Activated CD4-positive, alpha-beta T cell treated with anti-CD3 and anti-CD28 coated beads for 36 hours (primary cell): ENCODE data around the gene FLRT3. TPM values are rescaled to one million over a fixed set of nuclear protein-coding genes. Genes with fewer than 3 reads are reported as not detected.

Source experiments
- ATAC-seq: fragments of 200-7000 bp; cut with Tn5 transposase; one replicate; pipeline ENCODE4 v1.10.0; 2021; ENCODE audit warnings: mild to moderate bottlenecking, moderate library complexity
- CTCF ChIA-PET: fragments of 350-600 bp; sonication (Branson Sonifier 250); formaldehyde crosslinking; loops from one replicate; lab custom pipeline; 2021; ENCODE audit warnings: antibody characterized with exemption; lab: Charles Lee
- POLR2A ChIA-PET: fragments of 350-600 bp; sonication (Branson Sonifier 250); formaldehyde crosslinking; loops from one replicate; lab custom pipeline; 2021; ENCODE audit warnings: antibody characterized with exemption, inconsistent platforms; lab: Charles Lee
- DNase-seq: peaks from one replicate; pipeline ENCODE4 v3.0.0-alpha.2; 2020
- H3K27ac Mint-ChIP-seq: one replicate; pipeline ENCODE4 v1.8.0; 2021; ENCODE audit warnings: mixed read lengths
- H3K27me3 Mint-ChIP-seq: one replicate; pipeline ENCODE4 v1.8.0; 2021; ENCODE audit warnings: mixed read lengths
- H3K36me3 Mint-ChIP-seq: one replicate; pipeline ENCODE4 v1.8.0; 2021; ENCODE audit warnings: low read depth, mixed read lengths
- H3K4me1 Mint-ChIP-seq: one replicate; pipeline ENCODE4 v1.8.0; 2021; ENCODE audit warnings: mixed read lengths
- H3K4me3 Mint-ChIP-seq: one replicate; pipeline ENCODE4 v1.8.0; 2021; ENCODE audit warnings: mild to moderate bottlenecking, moderate library complexity, mixed read lengths
- H3K9me3 Mint-ChIP-seq: one replicate; pipeline ENCODE4 v1.8.0; 2021; ENCODE audit warnings: low read depth, mixed read lengths
- intact Hi-C, 2 experiments: fragments of 100-400 bp; cut with DNase I in 1 of 2; cut with micrococcal nuclease in 1 of 2; formaldehyde crosslinking; loops; one replicate each; pipeline versions ENCODE4 v1.14.2 to v1.15.1; 2022 to 2024; cut with DNase I, micrococcal nuclease
- total RNA-seq, 2 experiments: library from RNA; stranded (reverse); gene quantifications; one replicate each; pipeline ENCODE4 v1.2.3, GENCODE V29; 2021

Gene FLRT3
- total RNA-seq, 2 experiments from 2014 or later, result not detected

DNA sequence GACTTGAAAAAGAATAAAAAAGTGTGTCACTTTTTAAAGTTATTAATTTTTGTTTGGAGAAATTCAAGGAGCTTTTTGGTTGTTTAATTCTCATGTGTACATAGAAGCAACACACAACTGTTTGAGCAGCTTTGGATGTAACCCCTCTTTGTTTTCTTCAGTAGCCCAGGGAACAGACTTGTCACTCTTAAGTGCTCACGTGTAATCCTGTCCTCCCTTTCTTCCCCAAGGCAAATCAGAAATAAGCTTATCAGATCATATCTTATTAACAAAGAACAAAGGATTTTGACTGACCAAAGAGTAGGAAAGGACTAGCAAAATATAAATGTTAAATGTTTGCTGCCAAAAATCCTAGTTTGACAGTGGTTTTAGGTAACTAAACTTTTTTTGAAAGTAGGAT, 7.3 kb upstream of the FLRT3 start:
- DNase-seq (no peak), ATAC-seq (no peak)
- Mint-ChIP-seq H3K9me3 (peaks cover 8% of the 10 kb centered on the region), H3K27me3 (no peaks in the 10 kb centered on the region), H3K36me3 (no peaks in the 10 kb centered on the region), H3K4me1 (no peaks in the 10 kb centered on the region), H3K4me3 (no peak overlapping the region), H3K27ac (no peak overlapping the region)
- intact Hi-C loops, result no loop called here
- ChIA-PET POLR2A (no interaction called here), CTCF (no interaction called here)

DNA sequence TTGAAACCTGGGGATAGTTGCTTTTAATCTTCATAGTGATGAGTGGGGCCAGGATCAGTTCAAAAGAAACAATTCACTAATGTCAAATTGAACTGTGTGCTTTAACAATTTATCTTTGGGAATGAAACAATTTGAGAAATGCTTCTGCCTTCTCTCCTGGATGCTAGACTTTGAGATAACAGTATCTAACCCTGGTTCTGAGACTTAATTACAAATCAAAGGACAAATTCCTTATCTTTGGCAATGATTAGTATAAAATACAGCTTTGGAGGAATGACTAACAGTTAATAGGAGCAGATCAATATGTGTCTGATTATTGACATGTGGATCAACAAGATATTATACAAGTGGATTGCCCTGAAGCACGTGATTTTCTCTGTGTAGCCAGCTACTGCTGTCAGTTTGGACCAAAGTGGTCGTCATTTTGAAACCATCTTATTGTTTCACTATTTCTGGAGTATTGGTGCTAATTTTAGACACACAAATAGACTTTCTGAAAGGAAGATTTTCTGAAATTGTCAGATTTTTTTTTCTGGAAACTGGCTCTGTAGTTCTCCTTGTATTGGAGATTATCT, 6.2 kb upstream of the FLRT3 start:
- Mint-ChIP-seq H3K9me3 (peaks cover 8% of the 10 kb centered on the region), H3K4me1 (no peaks in the 10 kb centered on the region), H3K4me3 (no peak overlapping the region), H3K27ac (no peak overlapping the region), H3K36me3 (no peaks in the 10 kb centered on the region), H3K27me3 (no peaks in the 10 kb centered on the region)
- ChIA-PET CTCF (no interaction called here), POLR2A (no interaction called here)
- intact Hi-C loops, result no loop called here
- DNase-seq (no peak), ATAC-seq (no peak)

GRCh38 chr20:14342918-14343317, 5.5 kb upstream of the FLRT3 start:
- Mint-ChIP-seq H3K9me3 (peaks cover 8% of the 10 kb centered on the region), H3K27me3 (no peaks in the 10 kb centered on the region), H3K27ac (no peak overlapping the region), H3K4me1 (no peaks in the 10 kb centered on the region), H3K36me3 (no peaks in the 10 kb centered on the region), H3K4me3 (no peak overlapping the region)
- DNase-seq (no peak), ATAC-seq (no peak)
- ChIA-PET POLR2A (no interaction called here), CTCF (no interaction called here)
- intact Hi-C loops, result no loop called here

DNA sequence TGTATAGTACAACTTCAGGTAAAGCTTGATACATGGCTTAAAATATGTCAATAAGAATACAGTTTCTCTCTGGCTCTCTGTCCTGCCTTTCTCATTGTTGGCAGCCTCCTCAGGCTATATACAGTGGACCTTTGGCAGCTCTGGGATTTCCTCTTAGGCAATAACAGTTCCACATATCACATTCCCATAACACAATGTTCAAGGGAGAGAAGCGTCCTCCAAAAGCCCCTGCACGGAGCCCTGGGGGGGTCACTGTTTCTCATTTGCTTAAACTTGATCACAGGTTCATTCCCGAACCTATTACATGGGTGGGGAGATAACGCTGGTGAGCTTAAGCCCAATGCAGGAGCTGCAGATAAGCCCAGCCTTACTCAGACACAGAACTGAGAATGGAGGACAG, 4.4 kb upstream of the FLRT3 start:
- no peak overlapping the region for H3K27ac Mint-ChIP-seq
- no peaks in the 10 kb centered on the region for H3K4me1 Mint-ChIP-seq
- no peaks in the 10 kb centered on the region for H3K36me3 Mint-ChIP-seq
- no peak overlapping the region for H3K4me3 Mint-ChIP-seq
- no peaks in the 10 kb centered on the region for H3K27me3 Mint-ChIP-seq
- ATAC-seq (no peak), DNase-seq (no peak)
- CTCF ChIA-PET, result interaction anchor here (0.6 kb wide), 1 partner anchor 47 kb away, joined by 3 read pairs; no protein-coding TSS in a partner anchor
- H3K9me3 Mint-ChIP-seq, result peaks cover 4% of the 10 kb centered on the region
- intact Hi-C loops, result no loop called here
- POLR2A ChIA-PET, result no interaction called here

- H3K27ac Mint-ChIP-seq, result no peak overlapping the region
- no peak overlapping the region for H3K4me3 Mint-ChIP-seq
- CTCF ChIA-PET, result interaction anchor here (1.0 kb wide), 1 partner anchor 25 kb away, joined by 4 read pairs; no protein-coding TSS in a partner anchor
- H3K9me3 Mint-ChIP-seq, result peaks cover 2% of the 10 kb centered on the region
- intact Hi-C loops, result no loop called here
- no peaks in the 10 kb centered on the region for H3K27me3 Mint-ChIP-seq
- H3K36me3 Mint-ChIP-seq, result no peaks in the 10 kb centered on the region
- POLR2A ChIA-PET, result no interaction called here
- DNase-seq (no peak), ATAC-seq (no peak)
- no peaks in the 10 kb centered on the region for H3K4me1 Mint-ChIP-seq
These were observed 726 bp downstream of the FLRT3 start for GRCh38 chr20:14336686-14337085.

- ATAC-seq (no peak), DNase-seq (no peak)
- H3K4me3 Mint-ChIP-seq, result no peak overlapping the region
- ChIA-PET POLR2A (no interaction called here), CTCF (no interaction called here)
- intact Hi-C loops, result no loop called here
- H3K27me3 Mint-ChIP-seq, result no peaks in the 10 kb centered on the region
- H3K36me3 Mint-ChIP-seq, result no peaks in the 10 kb centered on the region
- H3K27ac Mint-ChIP-seq, result no peak overlapping the region
- no peaks in the 10 kb centered on the region for H3K4me1 Mint-ChIP-seq
- H3K9me3 Mint-ChIP-seq, result peaks cover 2% of the 10 kb centered on the region
These were observed 2.4 kb downstream of the FLRT3 start for GRCh38 chr20:14335052-14335451.

GRCh38 chr20:14334306-14334930, 3.0 kb downstream of the FLRT3 start:
- Mint-ChIP-seq H3K36me3 (no peaks in the 10 kb centered on the region), H3K4me3 (no peak overlapping the region), H3K9me3 (peaks cover 2% of the 10 kb centered on the region), H3K27me3 (no peaks in the 10 kb centered on the region), H3K27ac (no peak overlapping the region), H3K4me1 (no peaks in the 10 kb centered on the region)
- CTCF ChIA-PET, result no interaction called here
- DNase-seq (no peak), ATAC-seq (no peak)
- intact Hi-C loops, result no loop called here
- POLR2A ChIA-PET, result no interaction called here

DNA sequence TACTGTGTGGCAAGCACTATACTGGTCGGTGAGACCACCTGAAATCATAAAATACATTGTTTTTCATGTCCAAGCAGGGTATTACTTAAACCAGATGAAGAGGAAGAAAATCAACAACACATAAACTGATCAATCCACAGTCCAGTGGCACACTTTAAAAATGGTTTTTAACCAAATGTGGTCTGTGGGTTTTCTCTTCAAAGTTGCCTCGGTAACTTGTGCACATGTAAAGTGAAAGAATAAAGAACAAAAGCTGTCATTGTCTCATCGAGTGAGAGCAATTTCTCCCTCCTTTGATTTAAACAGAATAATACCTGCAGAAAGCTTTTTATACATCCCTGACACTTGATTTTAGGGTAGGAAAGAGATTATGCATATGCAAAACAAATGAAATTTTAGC, 3.7 kb downstream of the FLRT3 start:
- Mint-ChIP-seq H3K9me3 (peaks cover 2% of the 10 kb centered on the region), H3K36me3 (no peaks in the 10 kb centered on the region), H3K27ac (no peak overlapping the region), H3K27me3 (no peaks in the 10 kb centered on the region), H3K4me3 (no peak overlapping the region), H3K4me1 (no peaks in the 10 kb centered on the region)
- ATAC-seq (no peak), DNase-seq (no peak)
- intact Hi-C loops, result no loop called here
- POLR2A ChIA-PET, result no interaction called here
- CTCF ChIA-PET, result no interaction called here

DNA sequence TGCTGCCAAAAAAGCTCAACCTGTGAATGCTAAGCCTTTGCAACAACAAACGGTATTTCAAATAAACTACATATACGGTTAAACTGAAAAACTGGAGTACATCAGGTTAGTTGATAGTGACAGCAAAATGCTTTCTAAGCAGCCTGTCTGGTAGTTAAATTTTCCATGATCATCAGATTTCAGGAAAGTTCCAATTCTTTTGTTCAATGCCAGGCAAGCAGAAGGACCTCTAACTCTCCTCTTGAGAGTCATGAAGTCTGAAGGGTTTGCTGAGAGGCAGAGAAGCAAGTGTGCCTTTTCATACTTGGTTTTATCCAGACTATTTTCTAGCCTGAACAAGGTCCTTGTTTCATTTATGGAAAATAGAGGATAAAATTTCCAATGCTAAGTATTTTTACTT, 4.5 kb downstream of the FLRT3 start:
- Mint-ChIP-seq H3K27ac (no peak overlapping the region), H3K27me3 (no peaks in the 10 kb centered on the region), H3K9me3 (peaks cover 5% of the 10 kb centered on the region), H3K4me1 (no peaks in the 10 kb centered on the region), H3K4me3 (no peak overlapping the region), H3K36me3 (no peaks in the 10 kb centered on the region)
- CTCF ChIA-PET, result no interaction called here
- intact Hi-C loops, result no loop called here
- no peak for ATAC-seq
- no peak for DNase-seq
- POLR2A ChIA-PET, result no interaction called here

DNA sequence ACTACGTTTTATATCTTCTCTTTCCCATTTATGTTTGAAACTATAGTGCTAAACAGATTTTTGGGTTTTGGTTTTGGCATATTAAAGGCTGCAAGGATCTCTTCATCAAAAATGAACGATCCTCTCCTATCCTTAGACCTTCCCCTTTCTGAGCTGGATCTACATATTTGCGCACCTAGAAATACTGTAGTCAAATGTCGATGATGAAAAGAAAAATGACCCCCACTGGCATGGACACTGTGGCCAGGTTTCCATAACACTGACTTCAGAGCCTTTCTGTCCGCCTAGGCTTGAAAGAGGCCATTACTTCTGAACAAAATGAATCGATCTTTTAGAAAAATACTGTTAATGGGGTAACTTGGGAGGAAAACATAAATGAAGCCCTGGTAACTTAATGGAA, 5.8 kb downstream of the FLRT3 start:
- CTCF ChIA-PET, result no interaction called here
- Mint-ChIP-seq H3K27me3 (no peaks in the 10 kb centered on the region), H3K27ac (no peak overlapping the region), H3K4me3 (no peak overlapping the region), H3K9me3 (peaks cover 5% of the 10 kb centered on the region), H3K4me1 (no peaks in the 10 kb centered on the region), H3K36me3 (no peaks in the 10 kb centered on the region)
- ATAC-seq, result no peak
- no peak for DNase-seq
- intact Hi-C loops, result no loop called here
- POLR2A ChIA-PET, result no interaction called here

DNA sequence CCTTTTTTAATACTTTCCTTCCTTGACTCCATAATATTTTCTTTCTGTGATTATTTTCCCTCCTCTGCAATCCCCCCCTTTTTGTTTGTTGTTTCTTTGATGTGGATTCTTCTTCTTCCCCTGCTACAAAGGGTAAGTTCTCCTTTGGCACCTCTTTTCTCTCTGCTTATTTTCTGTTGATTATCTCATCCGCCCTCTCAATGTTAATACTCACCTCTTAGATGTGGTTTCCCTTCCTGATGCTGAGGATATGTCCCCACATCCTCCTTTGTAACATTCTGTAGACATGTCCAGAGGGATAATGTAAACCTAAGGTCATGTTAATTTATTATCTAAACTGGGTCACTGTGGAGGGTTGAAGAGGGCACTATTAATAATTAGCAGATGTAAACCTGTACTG, 17.7 kb downstream of the FLRT3 start:
- Mint-ChIP-seq H3K27ac (no peak overlapping the region), H3K36me3 (no peaks in the 10 kb centered on the region), H3K9me3 (peaks cover 11% of the 10 kb centered on the region), H3K4me1 (no peaks in the 10 kb centered on the region), H3K4me3 (no peak overlapping the region), H3K27me3 (no peaks in the 10 kb centered on the region)
- ChIA-PET CTCF (no interaction called here), POLR2A (no interaction called here)
- intact Hi-C loops, result no loop called here
- no peak for DNase-seq
- ATAC-seq, result no peak

GRCh38 chr20:14313341-14314020, 23.9 kb downstream of the FLRT3 start:
- no peaks in the 10 kb centered on the region for H3K4me1 Mint-ChIP-seq

More at GRCh38 chr20:14313341-14314020, 23.9 kb downstream of the FLRT3 start:
- no peaks in the 10 kb centered on the region for H3K36me3 Mint-ChIP-seq
- no peak overlapping the region for H3K27ac Mint-ChIP-seq
- H3K27me3 Mint-ChIP-seq, result no peaks in the 10 kb centered on the region
- ATAC-seq (no peak), DNase-seq (no peak)
- ChIA-PET CTCF (no interaction called here), POLR2A (no interaction called here)
- intact Hi-C loops, result no loop called here
- peaks cover 6% of the 10 kb centered on the region for H3K9me3 Mint-ChIP-seq
- no peak overlapping the region for H3K4me3 Mint-ChIP-seq
